ENCODE results near the gene CP. TPM values are rescaled to one million over a fixed set of nuclear protein-coding genes. Genes with fewer than 3 reads are reported as not detected.

Gene CP
- total RNA-seq, 1 donor from 2014 or later: 0.48 TPM

DNA sequence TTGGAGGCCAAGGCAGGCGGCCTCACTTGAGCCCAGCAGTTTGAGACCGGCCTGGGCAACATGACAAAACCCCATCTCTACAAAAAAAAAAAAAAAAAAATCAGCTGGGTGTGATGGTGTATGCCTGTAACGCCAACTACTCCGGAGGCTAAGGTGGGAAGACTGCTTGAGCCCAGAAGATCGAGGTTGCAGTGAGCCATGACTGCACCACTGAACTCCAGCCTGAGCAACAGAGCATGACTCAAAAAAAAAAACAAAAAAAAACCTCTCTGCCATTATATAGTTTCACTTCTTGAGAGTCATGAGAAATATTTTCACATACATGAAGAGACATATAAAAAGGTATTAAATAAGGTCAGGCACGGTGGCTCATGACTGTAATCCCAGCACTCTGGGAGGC lies 45.9 kb upstream of the CP start:
- Histone ChIP-seq H3K4me2 (ENCODE audit: low read length) (no peak overlapping the region), H3K36me3 (ENCODE audit: insufficient read depth, low read length) (no peaks in the 10 kb centered on the region), H3K4me3 (ENCODE audit: insufficient read depth, low read depth, low read length) (no peak overlapping the region), H3K79me2 (ENCODE audit: insufficient read depth, low read length) (no peaks in the 10 kb centered on the region), H3K27ac (ENCODE audit: low read depth, low read length) (no peak overlapping the region), H3K4me1 (ENCODE audit: insufficient read depth, low read length) (no peaks in the 10 kb centered on the region), H4K20me1 (ENCODE audit: insufficient read depth, low read length) (no peaks in the 10 kb centered on the region), H3K9ac (ENCODE audit: low read length) (no peak overlapping the region), H2AFZ (ENCODE audit: low read depth, low read length) (no peak overlapping the region), H3K27me3 (ENCODE audit: insufficient read depth, low read length) (no peaks in the 10 kb centered on the region), H3K9me3 (ENCODE audit: insufficient read depth, low read depth, low read length) (no peaks in the 10 kb centered on the region)
- no peak overlapping the region for H3K27ac Mint-ChIP-seq (ENCODE audit: unreplicated experiment)
- H3K4me3 Mint-ChIP-seq (ENCODE audit: unreplicated experiment): no peak overlapping the region
- no peaks in the 10 kb centered on the region for H3K9me3 Mint-ChIP-seq (ENCODE audit: unreplicated experiment)
- H3K27me3 Mint-ChIP-seq (ENCODE audit: low read depth, unreplicated experiment): peaks cover 1% of the 10 kb centered on the region
- H3K36me3 Mint-ChIP-seq (ENCODE audit: low read depth, unreplicated experiment): no peaks in the 10 kb centered on the region
- FAIRE-seq: no peak
- no peaks in the 10 kb centered on the region for H3K4me1 Mint-ChIP-seq (ENCODE audit: low read depth, unreplicated experiment)
- TF ChIP-seq, protein P1, sequence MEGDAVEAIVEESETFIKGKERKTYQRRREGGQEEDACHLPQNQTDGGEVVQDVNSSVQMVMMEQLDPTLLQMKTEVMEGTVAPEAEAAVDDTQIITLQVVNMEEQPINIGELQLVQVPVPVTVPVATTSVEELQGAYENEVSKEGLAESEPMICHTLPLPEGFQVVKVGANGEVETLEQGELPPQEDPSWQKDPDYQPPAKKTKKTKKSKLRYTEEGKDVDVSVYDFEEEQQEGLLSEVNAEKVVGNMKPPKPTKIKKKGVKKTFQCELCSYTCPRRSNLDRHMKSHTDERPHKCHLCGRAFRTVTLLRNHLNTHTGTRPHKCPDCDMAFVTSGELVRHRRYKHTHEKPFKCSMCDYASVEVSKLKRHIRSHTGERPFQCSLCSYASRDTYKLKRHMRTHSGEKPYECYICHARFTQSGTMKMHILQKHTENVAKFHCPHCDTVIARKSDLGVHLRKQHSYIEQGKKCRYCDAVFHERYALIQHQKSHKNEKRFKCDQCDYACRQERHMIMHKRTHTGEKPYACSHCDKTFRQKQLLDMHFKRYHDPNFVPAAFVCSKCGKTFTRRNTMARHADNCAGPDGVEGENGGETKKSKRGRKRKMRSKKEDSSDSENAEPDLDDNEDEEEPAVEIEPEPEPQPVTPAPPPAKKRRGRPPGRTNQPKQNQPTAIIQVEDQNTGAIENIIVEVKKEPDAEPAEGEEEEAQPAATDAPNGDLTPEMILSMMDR (IDR thresholded peaks at IDR 0.05; ENCODE audit: insufficient read depth, low read depth, low read length): no peak
- no peak for TF ChIP-seq EZH2 (IDR thresholded peaks at IDR 0.05; ENCODE audit: insufficient read depth, low read length)
- no peak for DNase-seq (ENCODE audit: low read depth)

DNA sequence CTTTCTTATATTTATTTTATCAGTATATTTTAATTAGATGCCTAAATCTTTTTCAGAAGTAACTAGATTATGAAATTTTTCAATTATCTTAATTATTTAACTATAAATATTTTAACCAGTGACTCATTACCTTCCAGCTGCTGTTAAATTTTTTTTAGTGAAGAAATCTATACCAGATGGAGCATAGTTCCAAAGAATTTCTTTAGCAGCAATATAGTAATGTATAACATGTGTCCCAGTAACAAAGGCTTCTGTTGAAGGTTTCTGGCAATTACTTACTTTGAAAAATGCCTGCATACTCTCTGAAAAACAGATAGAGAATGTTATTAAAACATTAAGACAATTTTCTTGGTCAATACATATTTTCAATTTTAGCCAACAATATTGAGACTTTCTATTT lies 45.1 kb upstream of the CP start:
- no peak for FAIRE-seq
- Histone ChIP-seq H4K20me1 (ENCODE audit: insufficient read depth, low read length) (no peaks in the 10 kb centered on the region), H3K36me3 (ENCODE audit: insufficient read depth, low read length) (no peaks in the 10 kb centered on the region), H3K27me3 (ENCODE audit: insufficient read depth, low read length) (no peaks in the 10 kb centered on the region), H3K4me1 (ENCODE audit: insufficient read depth, low read length) (no peaks in the 10 kb centered on the region), H3K4me3 (ENCODE audit: insufficient read depth, low read depth, low read length) (no peak overlapping the region), H3K27ac (ENCODE audit: low read depth, low read length) (no peak overlapping the region), H3K4me2 (ENCODE audit: low read length) (no peak overlapping the region), H3K9me3 (ENCODE audit: insufficient read depth, low read depth, low read length) (no peaks in the 10 kb centered on the region), H3K9ac (ENCODE audit: low read length) (no peak overlapping the region), H2AFZ (ENCODE audit: low read depth, low read length) (no peak overlapping the region), H3K79me2 (ENCODE audit: insufficient read depth, low read length) (no peaks in the 10 kb centered on the region)
- no peak overlapping the region for H3K27ac Mint-ChIP-seq (ENCODE audit: unreplicated experiment)
- H3K4me3 Mint-ChIP-seq (ENCODE audit: unreplicated experiment): no peak overlapping the region
- H3K9me3 Mint-ChIP-seq (ENCODE audit: unreplicated experiment): no peaks in the 10 kb centered on the region
- no peaks in the 10 kb centered on the region for H3K4me1 Mint-ChIP-seq (ENCODE audit: low read depth, unreplicated experiment)
- no peak for DNase-seq (ENCODE audit: low read depth)
- TF ChIP-seq, protein P1 (IDR thresholded peaks at IDR 0.05; ENCODE audit: insufficient read depth, low read depth, low read length): no peak
- TF ChIP-seq EZH2 (IDR thresholded peaks at IDR 0.05; ENCODE audit: insufficient read depth, low read length): no peak
- H3K36me3 Mint-ChIP-seq (ENCODE audit: low read depth, unreplicated experiment): no peaks in the 10 kb centered on the region
- peaks cover 1% of the 10 kb centered on the region for H3K27me3 Mint-ChIP-seq (ENCODE audit: low read depth, unreplicated experiment)

DNA sequence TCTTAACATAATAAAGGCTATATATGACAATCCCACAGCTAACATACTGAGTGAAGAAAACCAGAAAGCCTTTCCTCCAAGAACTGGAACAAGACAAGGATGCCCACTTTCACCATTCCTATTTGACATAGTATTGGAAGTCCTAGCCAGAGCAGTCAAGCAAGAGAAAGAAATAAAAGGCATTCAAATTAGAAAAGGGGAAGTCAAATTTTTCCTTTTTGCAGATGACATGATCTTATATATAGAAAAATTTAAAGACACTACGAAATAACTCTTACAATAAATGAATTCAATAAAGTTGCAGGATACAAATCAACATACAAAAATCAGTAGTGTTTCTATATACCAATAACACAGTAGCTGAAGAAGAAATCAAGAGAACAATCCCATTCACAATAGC lies 42.2 kb upstream of the CP start:
- Histone ChIP-seq H3K27ac (ENCODE audit: low read depth, low read length) (no peak overlapping the region), H3K36me3 (ENCODE audit: insufficient read depth, low read length) (no peaks in the 10 kb centered on the region), H3K4me2 (ENCODE audit: low read length) (no peak overlapping the region), H3K4me3 (ENCODE audit: insufficient read depth, low read depth, low read length) (no peak overlapping the region), H3K4me1 (ENCODE audit: insufficient read depth, low read length) (no peaks in the 10 kb centered on the region), H2AFZ (ENCODE audit: low read depth, low read length) (no peak overlapping the region), H3K9me3 (ENCODE audit: insufficient read depth, low read depth, low read length) (no peaks in the 10 kb centered on the region), H3K9ac (ENCODE audit: low read length) (no peak overlapping the region), H3K79me2 (ENCODE audit: insufficient read depth, low read length) (no peaks in the 10 kb centered on the region), H3K27me3 (ENCODE audit: insufficient read depth, low read length) (no peaks in the 10 kb centered on the region), H4K20me1 (ENCODE audit: insufficient read depth, low read length) (no peaks in the 10 kb centered on the region)
- Mint-ChIP-seq H3K36me3 (ENCODE audit: low read depth, unreplicated experiment) (no peaks in the 10 kb centered on the region), H3K4me3 (ENCODE audit: unreplicated experiment) (no peak overlapping the region), H3K27ac (ENCODE audit: unreplicated experiment) (no peak overlapping the region), H3K4me1 (ENCODE audit: low read depth, unreplicated experiment) (no peaks in the 10 kb centered on the region), H3K27me3 (ENCODE audit: low read depth, unreplicated experiment) (peaks cover 1% of the 10 kb centered on the region), H3K9me3 (ENCODE audit: unreplicated experiment) (no peaks in the 10 kb centered on the region)
- no peak for FAIRE-seq
- no peak for DNase-seq (ENCODE audit: low read depth)
- TF ChIP-seq, protein P1 (IDR thresholded peaks at IDR 0.05; ENCODE audit: insufficient read depth, low read depth, low read length): no peak
- TF ChIP-seq EZH2 (IDR thresholded peaks at IDR 0.05; ENCODE audit: insufficient read depth, low read length): no peak

All from astrocyte (in vitro differentiated cells and primary cell).